ENCODE measurements around the gene HTRA2. TPM values are rescaled to one million over a fixed set of nuclear protein-coding genes. Genes with fewer than 3 reads are reported as not detected.

Gene HTRA2
- total and polyA plus RNA-seq, 5 donors from 2014 or later, result 25.8 to 34.1 (median 29.2) TPM

DNA sequence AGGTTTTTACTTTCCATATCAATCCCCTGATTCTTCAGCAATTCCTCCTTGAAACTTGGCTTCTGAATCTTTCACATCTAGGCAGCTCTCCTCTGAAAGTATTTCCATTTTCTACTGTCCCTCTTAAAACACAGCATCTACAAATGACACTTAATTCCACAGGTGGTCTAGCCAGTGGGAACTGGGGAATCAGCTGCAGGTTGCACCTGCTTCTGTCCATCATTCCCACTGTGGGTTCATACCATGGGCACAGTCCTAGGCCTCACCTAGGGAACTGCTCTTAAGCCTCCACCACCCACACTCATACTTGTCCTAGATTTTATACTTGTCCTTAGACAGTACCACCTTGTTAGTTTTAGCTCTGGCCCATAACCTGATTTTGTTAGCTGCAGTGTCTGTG is 21.8 kb downstream of the HTRA2 start:
- Mint-ChIP-seq H3K4me3 (peak overlapping the region in 2 of 4 donors; percentile 64 to 92), H3K4me1 (peaks cover 5 to 39% (median 10%) of the 10 kb centered on the region in 4 donors), H3K27ac (peak overlapping the region in 1 of 3 donors; percentile 21), H3K27me3 (peaks cover 51% of the 10 kb centered on the region), H3K36me3 (no peaks in the 10 kb centered on the region), H3K9me3 (peaks cover 0 to 3% (median 0%) of the 10 kb centered on the region in 7 donors)
- no peak overlapping the region for H3K27ac ChIP-seq (ENCODE audit: insufficient read depth, low read length, poor library complexity, severe bottlenecking)
- no peaks in the 10 kb centered on the region for H3K36me3 ChIP-seq (ENCODE audit: control insufficient read depth, insufficient read depth, low read length)
- no peak for DNase-seq
- no peak for ATAC-seq (ENCODE audit: low read depth in 2 of 2)
- H3K9me3 ChIP-seq (ENCODE audit: control insufficient read depth in 2 of 2, low read length in 2 of 2), result no peaks in the 10 kb centered on the region
- peaks cover 39% of the 10 kb centered on the region for H3K4me1 ChIP-seq (ENCODE audit: control insufficient read depth, insufficient read depth, low read length, poor library complexity, severe bottlenecking)
- peaks cover 27% of the 10 kb centered on the region for H3K27me3 ChIP-seq (ENCODE audit: control insufficient read depth, insufficient read depth, low read length)
- H3K4me3 ChIP-seq (ENCODE audit: low read depth, low read length), result no peak overlapping the region

DNA sequence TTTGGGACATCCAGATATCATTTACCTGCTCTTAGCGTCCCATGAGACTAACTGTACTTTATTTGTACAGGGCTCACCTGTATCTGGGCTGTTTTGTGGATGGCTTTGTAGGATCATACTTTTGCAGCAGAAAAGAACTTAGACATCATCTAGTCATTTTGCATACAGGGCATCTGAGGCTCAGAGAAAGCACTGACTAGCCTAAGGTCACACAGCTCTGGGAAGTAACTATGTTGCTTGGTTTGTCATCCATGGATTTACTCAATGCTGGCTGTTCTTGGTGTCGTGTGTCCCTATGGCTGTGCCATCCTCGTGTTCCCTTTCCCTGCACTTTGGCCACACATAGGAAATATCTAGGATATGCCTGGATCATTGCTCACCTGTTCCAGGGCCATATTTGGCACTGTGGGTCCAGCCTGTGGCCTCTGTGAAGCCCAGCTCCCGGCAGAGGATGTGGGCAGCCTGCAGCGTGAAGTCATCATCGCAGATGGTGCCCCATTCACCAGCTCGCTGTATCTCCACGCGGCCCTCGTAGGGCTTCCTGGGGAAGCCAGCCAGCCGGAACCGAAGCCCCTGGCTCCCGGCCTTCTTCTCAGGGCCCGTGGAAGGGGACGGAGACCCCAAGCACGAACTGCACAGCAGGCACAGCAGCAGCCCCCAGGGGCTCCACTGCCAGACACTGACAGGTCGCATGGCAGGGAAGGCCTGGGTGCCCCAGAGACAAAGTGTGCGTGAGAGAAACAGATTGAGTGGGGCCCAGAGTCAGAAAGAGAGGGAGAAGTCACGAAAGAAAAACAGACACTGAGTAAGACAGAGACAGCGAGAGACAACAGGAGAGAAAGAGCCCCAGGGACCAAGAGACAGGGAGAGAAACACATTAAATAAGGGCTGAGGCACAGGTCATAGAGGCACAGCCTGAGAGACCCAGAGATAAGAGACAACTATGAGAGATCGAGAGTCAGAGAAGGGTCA is 22.5 kb downstream of the HTRA2 start:
- Histone ChIP-seq H3K4me3 (ENCODE audit: low read depth, low read length) (no peak overlapping the region), H3K4me1 (ENCODE audit: control insufficient read depth, insufficient read depth, low read length, poor library complexity, severe bottlenecking) (peaks cover 42% of the 10 kb centered on the region), H3K27me3 (ENCODE audit: control insufficient read depth, insufficient read depth, low read length) (peaks cover 25% of the 10 kb centered on the region), H3K36me3 (ENCODE audit: control insufficient read depth, insufficient read depth, low read length) (peaks cover 6% of the 10 kb centered on the region), H3K9me3 (ENCODE audit: control insufficient read depth in 2 of 2, low read length in 2 of 2) (no peaks in the 10 kb centered on the region), H3K27ac (ENCODE audit: insufficient read depth, low read length, poor library complexity, severe bottlenecking) (no peak overlapping the region)
- H3K36me3 Mint-ChIP-seq, result no peaks in the 10 kb centered on the region
- peaks cover 5 to 44% (median 13%) of the 10 kb centered on the region in 4 donors for H3K4me1 Mint-ChIP-seq
- peak overlapping the region in 2 of 3 donors; percentile 86 to 91 for H3K27ac Mint-ChIP-seq
- ATAC-seq (ENCODE audit: low read depth in 2 of 2) (no peak), DNase-seq (no peak)
- H3K9me3 Mint-ChIP-seq, result peaks cover 0 to 3% (median 0%) of the 10 kb centered on the region in 7 donors
- H3K27me3 Mint-ChIP-seq, result peaks cover 48% of the 10 kb centered on the region
- H3K4me3 Mint-ChIP-seq, result peak overlapping the region; percentile 61 to 92 (median 74)

GRCh38 chr2:74552914-74553811 is 23.4 kb downstream of the HTRA2 start:
- H3K27ac Mint-ChIP-seq, result peak overlapping the region; percentile 81 to 91 (median 86)
- H3K36me3 Mint-ChIP-seq, result no peaks in the 10 kb centered on the region
- ATAC-seq (ENCODE audit: low read depth in 2 of 2), result no peak
- peaks cover 6% of the 10 kb centered on the region for H3K36me3 ChIP-seq (ENCODE audit: control insufficient read depth, insufficient read depth, low read length)
- no peaks in the 10 kb centered on the region for H3K9me3 ChIP-seq (ENCODE audit: control insufficient read depth in 2 of 2, low read length in 2 of 2)
- no peak for DNase-seq
- peaks cover 42% of the 10 kb centered on the region for H3K4me1 ChIP-seq (ENCODE audit: control insufficient read depth, insufficient read depth, low read length, poor library complexity, severe bottlenecking)
- H3K27me3 Mint-ChIP-seq, result peaks cover 39% of the 10 kb centered on the region
- peaks cover 3 to 40% (median 13%) of the 10 kb centered on the region in 4 donors for H3K4me1 Mint-ChIP-seq
- no peak overlapping the region for H3K4me3 ChIP-seq (ENCODE audit: low read depth, low read length)
- H3K27me3 ChIP-seq (ENCODE audit: control insufficient read depth, insufficient read depth, low read length), result peaks cover 16% of the 10 kb centered on the region
- H3K4me3 Mint-ChIP-seq, result peak overlapping the region; percentile 82 to 94 (median 88)
- peaks cover 0 to 3% (median 0%) of the 10 kb centered on the region in 7 donors for H3K9me3 Mint-ChIP-seq
- H3K27ac ChIP-seq (ENCODE audit: insufficient read depth, low read length, poor library complexity, severe bottlenecking), result no peak overlapping the region

DNA sequence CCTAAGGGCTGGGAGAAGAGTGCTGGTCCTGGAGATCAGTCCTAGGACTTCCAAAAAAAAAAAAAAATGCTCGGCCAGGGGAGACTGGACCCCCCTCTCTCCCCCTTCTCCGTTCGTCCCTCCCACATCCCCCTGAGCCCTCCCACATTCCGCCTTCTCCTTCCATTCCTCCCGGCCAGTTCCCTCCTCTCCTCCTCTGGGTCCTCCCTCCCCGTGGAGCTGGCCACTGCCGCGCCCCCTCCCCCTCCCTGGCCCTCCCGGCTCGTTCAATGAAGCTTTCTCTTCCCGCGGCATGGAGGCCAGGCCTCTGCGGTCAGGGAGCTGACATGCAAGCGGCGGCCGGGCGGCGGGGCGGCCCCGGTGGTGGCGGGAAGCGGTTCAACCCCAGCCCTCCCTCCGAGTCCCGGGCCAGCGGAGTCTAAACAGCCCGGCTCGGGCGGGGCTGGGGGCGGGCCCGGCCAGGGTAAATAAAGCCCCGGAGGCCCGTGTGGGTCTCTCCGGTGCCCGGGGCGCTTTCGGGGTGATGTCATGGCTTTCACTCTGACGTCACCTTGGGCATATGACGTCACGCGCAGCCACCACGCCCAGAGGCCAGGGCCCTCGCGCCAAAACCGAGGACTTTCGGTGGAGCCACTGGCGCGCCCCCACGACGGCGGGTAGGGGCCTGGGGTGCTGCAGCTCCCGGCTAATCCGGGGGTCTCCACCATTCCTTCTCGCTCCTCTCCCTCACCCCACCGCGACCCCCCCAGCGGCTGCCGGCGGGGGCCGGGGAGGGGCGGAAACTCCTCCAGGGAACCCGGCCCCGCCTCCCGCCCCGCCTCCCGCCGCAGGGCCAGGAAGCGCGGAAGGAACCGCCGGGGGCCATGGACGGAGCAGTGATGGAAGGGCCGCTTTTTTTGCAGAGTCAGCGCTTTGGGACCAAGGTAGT is 24.4 kb downstream of the HTRA2 start, which contains the start of the genes DOK1 and LOXL3:
Gene DOK1 (plus strand): TSS at position 829 of the 928 bp plus-strand sequence. CDS start 35 bp downstream, at position 864.
Gene LOXL3 (minus strand): TSS at position 51 of the 928 bp plus-strand sequence. CDS start 1,308 bp downstream, outside the sequence.
- no peaks in the 10 kb centered on the region for H3K36me3 Mint-ChIP-seq
- peak within 1 kb of the TSS; percentile 89 to 91 (median 90) for H3K27ac Mint-ChIP-seq
- peaks cover 6% of the 10 kb centered on the region for H3K36me3 ChIP-seq (ENCODE audit: control insufficient read depth, insufficient read depth, low read length)
- H3K27me3 ChIP-seq (ENCODE audit: control insufficient read depth, insufficient read depth, low read length), result peaks cover 11% of the 10 kb centered on the region
- H3K27ac ChIP-seq (ENCODE audit: insufficient read depth, low read length, poor library complexity, severe bottlenecking), result peak within 1 kb of the TSS; percentile 70
- peaks cover 34% of the 10 kb centered on the region for H3K4me1 ChIP-seq (ENCODE audit: control insufficient read depth, insufficient read depth, low read length, poor library complexity, severe bottlenecking)
- peak; percentile 80 to 81 (median 80) for DNase-seq
- H3K4me3 Mint-ChIP-seq, result peak within 1 kb of the TSS; percentile 95 to 96 (median 96)
- ATAC-seq (ENCODE audit: low read depth in 2 of 2), result peak; percentile 74 to 76
- no peaks in the 10 kb centered on the region for H3K9me3 ChIP-seq (ENCODE audit: control insufficient read depth in 2 of 2, low read length in 2 of 2)
- H3K4me1 Mint-ChIP-seq, result peaks cover 0 to 35% (median 9%) of the 10 kb centered on the region in 4 donors
- peaks cover 0 to 3% (median 0%) of the 10 kb centered on the region in 7 donors for H3K9me3 Mint-ChIP-seq
- peak within 1 kb of the TSS; percentile 82 for H3K4me3 ChIP-seq (ENCODE audit: low read depth, low read length)
- peaks cover 36% of the 10 kb centered on the region for H3K27me3 Mint-ChIP-seq

DNA sequence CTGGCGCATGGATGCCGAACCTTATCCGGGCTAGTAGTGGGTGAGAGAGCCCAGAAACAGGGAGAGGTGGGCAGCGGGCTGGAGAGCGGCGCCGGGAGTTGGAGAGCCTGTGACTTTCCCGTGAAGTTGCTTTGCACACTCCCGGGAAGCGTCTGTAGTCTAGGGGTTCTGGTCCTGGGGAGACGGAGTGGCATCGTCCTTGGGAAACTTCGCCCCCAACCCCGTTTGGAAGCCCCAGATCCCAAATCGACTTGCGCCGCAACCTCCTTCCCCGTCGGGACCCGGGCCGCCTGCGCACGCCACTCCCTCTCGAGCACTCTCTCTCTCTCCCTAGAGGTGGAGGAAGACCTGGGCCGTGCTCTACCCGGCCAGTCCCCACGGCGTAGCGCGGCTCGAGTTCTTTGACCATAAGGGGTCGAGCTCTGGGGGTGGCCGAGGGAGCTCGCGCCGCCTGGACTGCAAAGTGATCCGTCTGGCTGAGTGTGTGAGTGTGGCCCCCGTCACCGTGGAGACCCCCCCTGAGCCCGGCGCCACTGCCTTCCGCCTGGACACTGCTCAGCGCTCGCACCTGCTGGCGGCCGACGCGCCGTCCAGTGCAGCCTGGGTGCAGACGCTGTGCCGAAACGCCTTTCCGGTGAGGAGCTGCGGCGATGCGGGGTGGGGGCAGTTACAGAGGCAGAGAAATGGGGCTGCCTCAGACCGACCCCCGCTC is 25.2 kb downstream of the HTRA2 start:
- DNase-seq (peak in 2 of 3 donors; percentile 43 to 58), ATAC-seq (ENCODE audit: low read depth in 2 of 2) (peak; percentile 35 to 43)
- H3K4me3 Mint-ChIP-seq, result peak overlapping the region; percentile 95 to 96 (median 96)
- H3K27me3 Mint-ChIP-seq, result peaks cover 28% of the 10 kb centered on the region
- peaks cover 0 to 30% (median 9%) of the 10 kb centered on the region in 4 donors for H3K4me1 Mint-ChIP-seq
- H3K9me3 Mint-ChIP-seq, result peaks cover 0 to 3% (median 0%) of the 10 kb centered on the region in 7 donors
- peak overlapping the region in 2 of 3 donors; percentile 89 to 90 for H3K27ac Mint-ChIP-seq
- no peaks in the 10 kb centered on the region for H3K36me3 Mint-ChIP-seq
- Histone ChIP-seq H3K27me3 (ENCODE audit: control insufficient read depth, insufficient read depth, low read length) (peaks cover 6% of the 10 kb centered on the region), H3K9me3 (ENCODE audit: control insufficient read depth in 2 of 2, low read length in 2 of 2) (no peaks in the 10 kb centered on the region), H3K36me3 (ENCODE audit: control insufficient read depth, insufficient read depth, low read length) (peaks cover 6% of the 10 kb centered on the region), H3K4me1 (ENCODE audit: control insufficient read depth, insufficient read depth, low read length, poor library complexity, severe bottlenecking) (peaks cover 29% of the 10 kb centered on the region), H3K4me3 (ENCODE audit: low read depth, low read length) (peak overlapping the region; percentile 82), H3K27ac (ENCODE audit: insufficient read depth, low read length, poor library complexity, severe bottlenecking) (peak overlapping the region; percentile 70)

DNA sequence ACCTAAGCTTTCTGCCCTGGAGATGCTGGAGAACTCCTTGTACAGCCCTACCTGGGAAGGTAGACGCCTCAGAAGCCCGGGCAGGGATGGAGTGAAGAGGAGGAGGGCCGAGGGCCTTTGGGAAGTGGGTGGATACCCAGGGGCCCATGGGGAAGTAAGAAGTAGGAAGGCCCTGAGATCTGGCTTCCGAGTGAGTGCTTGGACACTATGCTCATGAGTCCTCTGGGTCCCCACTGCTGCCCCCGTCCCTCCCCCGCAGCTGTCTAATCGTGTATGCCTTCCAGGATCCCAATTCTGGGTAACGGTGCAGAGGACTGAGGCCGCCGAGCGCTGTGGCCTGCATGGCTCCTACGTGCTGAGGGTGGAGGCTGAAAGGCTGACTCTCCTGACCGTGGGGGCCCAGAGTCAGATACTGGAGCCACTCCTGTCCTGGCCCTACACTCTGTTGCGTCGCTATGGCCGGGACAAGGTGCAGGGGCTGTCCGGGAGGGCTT is 25.9 kb downstream of the HTRA2 start:
- Histone ChIP-seq H3K4me3 (ENCODE audit: low read depth, low read length) (peak overlapping the region; percentile 37), H3K27ac (ENCODE audit: insufficient read depth, low read length, poor library complexity, severe bottlenecking) (peak overlapping the region; percentile 70), H3K27me3 (ENCODE audit: control insufficient read depth, insufficient read depth, low read length) (peaks cover 1% of the 10 kb centered on the region), H3K9me3 (ENCODE audit: control insufficient read depth in 2 of 2, low read length in 2 of 2) (no peaks in the 10 kb centered on the region), H3K36me3 (ENCODE audit: control insufficient read depth, insufficient read depth, low read length) (peaks cover 6% of the 10 kb centered on the region), H3K4me1 (ENCODE audit: control insufficient read depth, insufficient read depth, low read length, poor library complexity, severe bottlenecking) (peaks cover 29% of the 10 kb centered on the region)
- Mint-ChIP-seq H3K9me3 (peaks cover 0 to 3% (median 0%) of the 10 kb centered on the region in 7 donors), H3K4me3 (peak overlapping the region; percentile 95 to 96 (median 96)), H3K27me3 (peaks cover 21% of the 10 kb centered on the region), H3K4me1 (peaks cover 0 to 30% (median 11%) of the 10 kb centered on the region in 4 donors), H3K36me3 (no peaks in the 10 kb centered on the region), H3K27ac (peak overlapping the region; percentile 60 to 90 (median 89))
- DNase-seq (no peak), ATAC-seq (ENCODE audit: low read depth in 2 of 2) (no peak)

Data from CD4-positive, CD25-positive, alpha-beta regulatory T cell (primary cell).